ENCODE data around the gene SERPINE2. TPM values are rescaled to one million over a fixed set of nuclear protein-coding genes. Genes with fewer than 3 reads are reported as not detected.

Gene SERPINE2
- total RNA-seq, 1 donor = 658 TPM

DNA sequence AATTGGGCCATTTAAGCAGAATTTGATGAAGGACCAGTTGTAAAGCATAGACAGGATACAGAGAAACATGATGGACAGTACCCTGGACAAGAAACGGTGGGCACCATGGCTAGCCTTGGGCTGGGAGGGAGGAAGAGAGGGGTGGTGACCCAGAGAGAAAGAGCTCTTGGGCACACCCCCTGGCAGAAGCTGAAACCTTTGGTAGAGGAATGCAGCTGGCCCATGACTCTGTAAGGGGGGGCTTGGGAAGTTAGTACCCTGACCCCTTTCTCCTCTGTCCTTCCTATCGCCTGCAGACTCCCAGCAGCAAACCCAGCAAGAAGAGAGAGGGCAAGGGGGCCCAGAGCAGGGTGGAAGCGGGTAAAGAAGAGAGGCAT is 49.2 kb downstream of the SERPINE2 start:
- no peak overlapping the region for H3K4me3 ChIP-seq (ENCODE audit: insufficient read depth, low read length)

DNA sequence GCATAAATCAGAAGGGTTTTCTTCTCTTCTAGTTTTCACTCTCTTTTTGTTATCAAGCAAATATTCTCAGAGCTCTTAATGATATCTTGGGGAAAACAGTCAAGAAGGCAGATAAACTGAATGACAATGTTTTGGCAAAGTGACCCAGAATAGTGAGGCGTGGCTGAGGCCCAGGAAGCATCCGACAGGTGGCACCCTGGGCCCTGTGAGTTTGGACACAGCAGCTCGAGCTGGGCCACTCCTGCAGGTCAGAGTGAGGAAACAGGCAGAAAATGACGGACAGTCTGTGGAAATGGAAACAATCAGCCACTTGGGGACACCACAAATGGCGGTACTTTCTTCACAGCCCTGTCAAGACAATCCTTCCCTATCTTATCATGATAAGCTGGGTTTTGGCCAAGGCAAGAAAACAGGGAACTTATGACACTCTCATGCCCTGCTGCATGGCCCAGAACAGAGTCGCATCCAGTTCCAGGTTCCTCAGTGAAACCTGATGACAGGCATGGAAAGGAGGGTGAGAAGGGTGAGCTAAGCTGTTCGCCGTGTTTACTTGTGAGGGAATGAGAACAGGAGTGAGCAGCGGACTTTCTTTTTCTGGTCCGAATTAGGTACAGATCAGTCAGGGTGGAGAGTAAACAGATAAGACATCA is 49.8 kb downstream of the SERPINE2 start:
- H3K9me3 ChIP-seq (ENCODE audit: low read depth, low read length) = no peaks in the 10 kb centered on the region
- H3K4me1 ChIP-seq (ENCODE audit: insufficient read depth, low read length) = no peaks in the 10 kb centered on the region
- no peak overlapping the region for H3K4me2 ChIP-seq (ENCODE audit: insufficient read depth, low read length)
- H3K27ac ChIP-seq (ENCODE audit: low read depth, low read length) = no peak overlapping the region
- H3K36me3 ChIP-seq (ENCODE audit: insufficient read depth, low read length) = peaks cover 73% of the 10 kb centered on the region
- no peak for DNase-seq (ENCODE audit: insufficient read length, low spot score, missing footprints)
- H4K20me1 ChIP-seq (ENCODE audit: insufficient read depth, low read length) = no peaks in the 10 kb centered on the region
- H3K27me3 ChIP-seq (ENCODE audit: insufficient read depth, low read length) = no peaks in the 10 kb centered on the region
- H3K4me3 ChIP-seq (ENCODE audit: insufficient read depth, low read length) = no peak overlapping the region
- no peak overlapping the region for H2AFZ ChIP-seq (ENCODE audit: low read length)
- TF ChIP-seq, protein P1, sequence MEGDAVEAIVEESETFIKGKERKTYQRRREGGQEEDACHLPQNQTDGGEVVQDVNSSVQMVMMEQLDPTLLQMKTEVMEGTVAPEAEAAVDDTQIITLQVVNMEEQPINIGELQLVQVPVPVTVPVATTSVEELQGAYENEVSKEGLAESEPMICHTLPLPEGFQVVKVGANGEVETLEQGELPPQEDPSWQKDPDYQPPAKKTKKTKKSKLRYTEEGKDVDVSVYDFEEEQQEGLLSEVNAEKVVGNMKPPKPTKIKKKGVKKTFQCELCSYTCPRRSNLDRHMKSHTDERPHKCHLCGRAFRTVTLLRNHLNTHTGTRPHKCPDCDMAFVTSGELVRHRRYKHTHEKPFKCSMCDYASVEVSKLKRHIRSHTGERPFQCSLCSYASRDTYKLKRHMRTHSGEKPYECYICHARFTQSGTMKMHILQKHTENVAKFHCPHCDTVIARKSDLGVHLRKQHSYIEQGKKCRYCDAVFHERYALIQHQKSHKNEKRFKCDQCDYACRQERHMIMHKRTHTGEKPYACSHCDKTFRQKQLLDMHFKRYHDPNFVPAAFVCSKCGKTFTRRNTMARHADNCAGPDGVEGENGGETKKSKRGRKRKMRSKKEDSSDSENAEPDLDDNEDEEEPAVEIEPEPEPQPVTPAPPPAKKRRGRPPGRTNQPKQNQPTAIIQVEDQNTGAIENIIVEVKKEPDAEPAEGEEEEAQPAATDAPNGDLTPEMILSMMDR (IDR thresholded peaks at IDR 0.05; ENCODE audit: extremely low read depth, low read depth, low read length) = no peak
- H3K79me2 ChIP-seq (ENCODE audit: insufficient read depth, low read length) = no peaks in the 10 kb centered on the region

More for the DNA sequence above, 49.2 kb downstream of the SERPINE2 start:
- no peak for DNase-seq (ENCODE audit: insufficient read length, low spot score, missing footprints)
- Histone ChIP-seq H2AFZ (ENCODE audit: low read length) (no peak overlapping the region), H3K79me2 (ENCODE audit: insufficient read depth, low read length) (peaks cover 1% of the 10 kb centered on the region), H4K20me1 (ENCODE audit: insufficient read depth, low read length) (no peaks in the 10 kb centered on the region), H3K9me3 (ENCODE audit: low read depth, low read length) (no peaks in the 10 kb centered on the region), H3K4me1 (ENCODE audit: insufficient read depth, low read length) (no peaks in the 10 kb centered on the region), H3K27ac (ENCODE audit: low read depth, low read length) (no peak overlapping the region), H3K36me3 (ENCODE audit: insufficient read depth, low read length) (peaks cover 71% of the 10 kb centered on the region), H3K4me2 (ENCODE audit: insufficient read depth, low read length) (no peak overlapping the region), H3K27me3 (ENCODE audit: insufficient read depth, low read length) (no peaks in the 10 kb centered on the region)
- TF ChIP-seq, protein P1 (IDR thresholded peaks at IDR 0.05; ENCODE audit: extremely low read depth, low read depth, low read length) = no peak

GRCh38 chr2:223981241-223981640 is 57.8 kb downstream of the SERPINE2 start:
- Histone ChIP-seq H3K27ac (ENCODE audit: low read depth, low read length) (no peak overlapping the region), H3K36me3 (ENCODE audit: insufficient read depth, low read length) (peaks cover 72% of the 10 kb centered on the region), H3K4me3 (ENCODE audit: insufficient read depth, low read length) (no peak overlapping the region), H4K20me1 (ENCODE audit: insufficient read depth, low read length) (no peaks in the 10 kb centered on the region), H2AFZ (ENCODE audit: low read length) (no peak overlapping the region), H3K9me3 (ENCODE audit: low read depth, low read length) (no peaks in the 10 kb centered on the region), H3K4me2 (ENCODE audit: insufficient read depth, low read length) (no peak overlapping the region), H3K79me2 (ENCODE audit: insufficient read depth, low read length) (no peaks in the 10 kb centered on the region), H3K27me3 (ENCODE audit: insufficient read depth, low read length) (no peaks in the 10 kb centered on the region), H3K4me1 (ENCODE audit: insufficient read depth, low read length) (peaks cover 7% of the 10 kb centered on the region)
- TF ChIP-seq, protein P1 (IDR thresholded peaks at IDR 0.05; ENCODE audit: extremely low read depth, low read depth, low read length) = no peak
- no peak for DNase-seq (ENCODE audit: insufficient read length, low spot score, missing footprints)

DNA sequence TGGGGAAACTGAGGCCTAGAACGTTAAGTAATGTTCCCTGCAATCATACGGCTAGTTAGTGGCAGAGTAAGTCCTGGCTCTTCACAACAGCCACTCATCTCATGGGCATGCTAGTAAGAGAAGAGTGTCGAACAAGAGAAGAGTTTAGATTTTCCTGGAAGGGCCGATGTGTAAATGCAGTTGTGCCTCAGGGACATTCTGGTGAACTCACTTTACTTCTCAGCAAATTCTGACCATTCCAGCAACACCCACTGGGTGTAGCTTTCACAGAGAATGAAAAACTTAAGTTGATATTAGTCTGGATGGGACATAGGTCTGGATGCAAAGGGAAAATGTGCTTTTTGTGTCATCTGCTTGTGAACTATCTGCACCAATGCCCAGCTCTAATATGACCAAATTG is 58.3 kb downstream of the SERPINE2 start:
- H3K4me3 ChIP-seq (ENCODE audit: insufficient read depth, low read length) = no peak overlapping the region
- no peak overlapping the region for H3K4me2 ChIP-seq (ENCODE audit: insufficient read depth, low read length)
- peaks cover 7% of the 10 kb centered on the region for H3K4me1 ChIP-seq (ENCODE audit: insufficient read depth, low read length)
- no peaks in the 10 kb centered on the region for H3K79me2 ChIP-seq (ENCODE audit: insufficient read depth, low read length)
- TF ChIP-seq, protein P1 (IDR thresholded peaks at IDR 0.05; ENCODE audit: extremely low read depth, low read depth, low read length) = no peak
- no peak for DNase-seq (ENCODE audit: insufficient read length, low spot score, missing footprints)
- H3K36me3 ChIP-seq (ENCODE audit: insufficient read depth, low read length) = peaks cover 70% of the 10 kb centered on the region
- no peaks in the 10 kb centered on the region for H3K27me3 ChIP-seq (ENCODE audit: insufficient read depth, low read length)
- no peak overlapping the region for H2AFZ ChIP-seq (ENCODE audit: low read length)
- H3K27ac ChIP-seq (ENCODE audit: low read depth, low read length) = no peak overlapping the region
- no peaks in the 10 kb centered on the region for H4K20me1 ChIP-seq (ENCODE audit: insufficient read depth, low read length)
- H3K9me3 ChIP-seq (ENCODE audit: low read depth, low read length) = no peaks in the 10 kb centered on the region
